Smooth muscle cell (in vitro differentiated cells): ENCODE data around the gene CCDC116. TPM values are rescaled to one million over a fixed set of nuclear protein-coding genes. Genes with fewer than 3 reads are reported as not detected.
"Not testable (repeated sequence)": the region's sequence is repeated elsewhere in the genome, so short reads cannot be mapped to it uniquely, and the experiment has no call there.

Source experiments
- DNase-seq: peaks from one replicate; lab custom pipeline; 2025; ENCODE audit not compliant: unreplicated experiment; lab: John Stamatoyannopoulos, UW
- H2AFZ ChIP-seq: fragments of 200-600 bp; sonication (generic); 2 replicates; pipeline ENCODE4 v1.6.0; 2016; ENCODE audit warnings: antibody characterized with exemption, low read depth, mild to moderate bottlenecking
- H3F3A ChIP-seq: fragments of 200-600 bp; sonication (generic); 2 replicates; pipeline ENCODE4 v1.6.0; 2017; ENCODE audit warnings: antibody characterized with exemption, low read depth
- H3K27ac ChIP-seq: fragments of 200-600 bp; sonication (generic); 2 replicates; pipeline ENCODE4 v1.5.1; 2016; ENCODE audit warnings: low read depth, mild to moderate bottlenecking
- H3K27me3 ChIP-seq: fragments of 200-600 bp; sonication (generic); 2 replicates; pipeline ENCODE4 v1.6.1; 2016; ENCODE audit warnings: low read depth, mild to moderate bottlenecking
- H3K36me3 ChIP-seq: fragments of 200-600 bp; sonication (generic); 2 replicates; pipeline ENCODE4 v1.5.1; 2016; ENCODE audit warnings: low read depth
- H3K4me1 ChIP-seq: fragments of 200-600 bp; sonication (generic); 2 replicates; pipeline ENCODE4 v1.5.1; 2016; ENCODE audit warnings: low read depth
- H3K4me2 ChIP-seq: fragments of 200-600 bp; sonication (generic); 2 replicates; pipeline ENCODE4 v1.6.0; 2016; ENCODE audit warnings: mild to moderate bottlenecking
- H3K4me3 ChIP-seq: fragments of 200-600 bp; sonication (generic); 2 replicates; pipeline ENCODE4 v1.5.1; 2016; ENCODE audit warnings: mild to moderate bottlenecking
- H3K79me2 ChIP-seq: fragments of 200-600 bp; sonication (generic); 2 replicates; pipeline ENCODE4 v1.6.0; 2016; ENCODE audit warnings: low read depth, mild to moderate bottlenecking
- H3K9ac ChIP-seq: fragments of 200-600 bp; sonication (generic); 2 replicates; pipeline ENCODE4 v1.6.0; 2016; ENCODE audit warnings: low read depth
- H3K9me3 ChIP-seq: fragments of 200-600 bp; sonication (generic); replicated peaks from 2 replicates; pipeline ENCODE4 v1.5.1; 2016; ENCODE audit warnings: low read depth
- H4K20me1 ChIP-seq: fragments of 200-600 bp; sonication (generic); 2 replicates; pipeline ENCODE4 v1.6.0; 2016; ENCODE audit warnings: low read depth
- CTCF ChIP-seq: fragments of 200-600 bp; sonication (generic); IDR thresholded peaks from 2 replicates; pipeline ENCODE4 v1.5.1; 2017; ENCODE audit warnings: borderline replicate concordance, mild to moderate bottlenecking, antibody characterized with exemption; ENCODE audit not compliant: insufficient read depth, poor library complexity, severe bottlenecking
- WGBS: methylation state at CpG from one replicate; pipeline ENCODE4 v1.1.7; 2016; ENCODE audit warnings: low lambda C conversion rate; 5-methylcytosine and 5-hydroxymethylcytosine counted together
- polyA plus RNA-seq: library from polyadenylated mRNA; unstranded; fragments of >200 nt; fragmentation: Nextera tagmentation; extraction: Ambion mirVana; gene quantifications from 2 replicates; pipeline ENCODE4 v1.2.1, GENCODE V29; 2016
- total RNA-seq: library from RNA; depleted of rRNA; stranded (reverse); fragments of >200 nt; gene quantifications from 2 replicates; pipeline ENCODE4 v1.2.3, GENCODE V29; 2014

The CCDC116 gene
- total and polyA plus RNA-seq, 2 experiments from 2014 or later = 1.8 TPM; not detected in 1

- Histone ChIP-seq H3K27ac (no peak overlapping the region), H3K27me3 (no peaks in the 10 kb centered on the region), H3K4me2 (no peak overlapping the region), H3K79me2 (peaks cover 96% of the 10 kb centered on the region), H3K36me3 (peaks cover 5% of the 10 kb centered on the region), H3K4me1 (no peaks in the 10 kb centered on the region), H2AFZ (no peak overlapping the region), H4K20me1 (peaks cover 98% of the 10 kb centered on the region), H3K9ac (no peak overlapping the region), H3F3A (peaks cover 10% of the 10 kb centered on the region), H3K4me3 (no peak overlapping the region), H3K9me3 (no peaks in the 10 kb centered on the region)
- WGBS = 86% methylated on average over 7 of the region's 7 CpGs
- no peak for TF ChIP-seq CTCF
- no peak for DNase-seq
These were observed 19.7 kb upstream of the CCDC116 start for GRCh38 chr22:21612858-21613257.

- Histone ChIP-seq H3K79me2 (peaks cover 94% of the 10 kb centered on the region), H3K27ac (no peak overlapping the region), H4K20me1 (peaks cover 98% of the 10 kb centered on the region), H3K4me2 (no peak overlapping the region), H3F3A (peaks cover 10% of the 10 kb centered on the region), H3K4me3 (no peak overlapping the region), H3K27me3 (no peaks in the 10 kb centered on the region), H3K9ac (no peak overlapping the region), H3K9me3 (no peaks in the 10 kb centered on the region), H3K36me3 (peaks cover 5% of the 10 kb centered on the region), H3K4me1 (no peaks in the 10 kb centered on the region), H2AFZ (no peak overlapping the region)
- no peak for TF ChIP-seq CTCF
- no peak for DNase-seq
- 86% methylated on average over 4 of the region's 4 CpGs for WGBS
These were observed 18.9 kb upstream of the CCDC116 start for GRCh38 chr22:21613553-21614233.

- Histone ChIP-seq H3K9ac (no peak overlapping the region), H3K4me1 (no peaks in the 10 kb centered on the region), H3K27ac (no peak overlapping the region), H2AFZ (no peak overlapping the region), H3K4me2 (no peak overlapping the region), H4K20me1 (peaks cover 98% of the 10 kb centered on the region), H3K36me3 (peaks cover 5% of the 10 kb centered on the region), H3F3A (peaks cover 10% of the 10 kb centered on the region), H3K9me3 (no peaks in the 10 kb centered on the region), H3K27me3 (no peaks in the 10 kb centered on the region), H3K79me2 (peaks cover 94% of the 10 kb centered on the region), H3K4me3 (no peak overlapping the region)
- 97% methylated on average over 4 of the region's 4 CpGs for WGBS
- no peak for DNase-seq
- TF ChIP-seq CTCF = no peak
These were observed 16.8 kb upstream of the CCDC116 start for GRCh38 chr22:21615731-21616130.

- not testable (repeated sequence) for H3K9me3 ChIP-seq, H3K4me1 ChIP-seq, H3K36me3 ChIP-seq, DNase-seq, H3K9ac ChIP-seq, H3K4me3 ChIP-seq, H3K27ac ChIP-seq, H3F3A ChIP-seq, H3K27me3 ChIP-seq, H3K4me2 ChIP-seq, H2AFZ ChIP-seq
- 100% methylated on average over 6 of the region's 6 CpGs for WGBS
- H4K20me1 ChIP-seq = peaks cover 96% of the 10 kb centered on the region
- peaks cover 85% of the 10 kb centered on the region for H3K79me2 ChIP-seq
These were observed 15.2 kb upstream of the CCDC116 start for GRCh38 chr22:21617337-21617736.
